Measurements from ENCODE around the gene SLC18A2.
"Not testable (repeated sequence)": the region's sequence is repeated elsewhere in the genome, so short reads cannot be mapped to it uniquely, and the experiment has no call there.

Gene SLC18A2

DNA sequence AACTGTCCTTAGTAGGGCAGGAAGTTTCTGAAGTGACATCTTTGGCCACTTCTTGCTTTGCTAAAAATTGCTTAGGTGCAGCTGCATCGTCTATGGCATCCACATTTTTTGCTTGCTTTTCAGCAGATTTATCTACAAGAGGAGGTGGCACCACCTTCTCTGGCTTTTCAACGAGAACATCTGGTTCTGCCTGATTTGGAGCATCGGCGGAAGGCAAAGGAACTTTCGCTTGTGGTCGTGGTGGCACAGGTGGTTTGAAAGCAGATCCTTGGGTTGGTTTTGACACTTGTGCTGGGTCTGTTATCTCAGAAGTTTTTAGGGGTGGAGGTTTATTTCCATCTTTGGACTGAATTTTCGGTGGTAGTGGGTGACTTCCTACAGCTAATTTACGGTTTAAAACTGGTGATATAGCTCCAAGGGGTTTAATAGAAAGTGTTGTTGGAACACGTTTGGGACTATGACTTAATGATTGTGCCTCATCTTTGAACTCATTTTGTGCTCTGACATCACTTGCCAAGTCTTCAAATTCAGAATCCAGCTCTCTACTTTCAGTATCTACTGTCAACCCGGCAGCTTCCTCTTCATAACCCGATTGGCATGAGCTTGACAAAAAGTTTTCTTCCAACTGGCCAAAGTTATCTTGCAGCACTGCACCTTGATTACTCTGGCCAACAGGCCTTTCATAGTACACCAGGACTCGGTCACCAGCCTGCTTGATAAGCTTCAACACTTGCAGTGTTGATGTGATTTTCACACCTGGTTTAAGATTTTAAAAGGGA is 44.0 kb downstream of the SLC18A2 start:
- ATAC-seq (replicated peaks) (no peak), DNase-seq (no peak)
- no peak overlapping the region for H3K27ac Mint-ChIP-seq
- H3K4me3 Mint-ChIP-seq = no peak overlapping the region
- no peaks in the 10 kb centered on the region for H3K27me3 Mint-ChIP-seq
- peaks cover 28% of the 10 kb centered on the region for H3K36me3 Mint-ChIP-seq (ENCODE audit: insufficient read depth)
- H3K4me1 Mint-ChIP-seq (ENCODE audit: low read depth in 2 of 2) = no peaks in the 10 kb centered on the region
- H3K9me3 Mint-ChIP-seq = no peaks in the 10 kb centered on the region

DNA sequence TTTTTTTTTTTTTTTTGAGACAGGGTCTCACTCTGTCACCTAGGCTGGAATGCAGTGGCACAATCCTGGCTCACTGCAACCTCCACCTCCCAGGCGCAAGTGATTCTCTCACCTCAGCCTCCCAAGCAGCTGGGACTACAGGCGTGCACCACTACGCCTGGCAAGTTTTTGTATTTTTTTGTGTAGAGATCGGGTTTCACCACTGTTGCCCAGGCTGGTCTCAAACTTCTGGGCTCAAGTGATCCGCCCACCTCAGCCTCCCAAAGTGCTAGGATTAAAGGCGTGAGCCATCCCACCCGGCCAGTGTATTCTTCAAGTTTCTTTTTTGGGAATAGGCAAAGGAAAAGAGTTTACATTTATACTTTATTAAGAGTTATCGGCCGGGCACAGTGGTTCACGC is 50.0 kb downstream of the SLC18A2 start:
- not testable (repeated sequence) for H3K27ac Mint-ChIP-seq; H3K27me3 Mint-ChIP-seq; H3K9me3 Mint-ChIP-seq; H3K4me3 Mint-ChIP-seq; DNase-seq; ATAC-seq (replicated peaks)
- Mint-ChIP-seq H3K36me3 (ENCODE audit: insufficient read depth) (peaks cover 12% of the 10 kb centered on the region), H3K4me1 (ENCODE audit: low read depth in 2 of 2) (peaks cover 8 to 13% of the 10 kb centered on the region in 2 donors)

DNA sequence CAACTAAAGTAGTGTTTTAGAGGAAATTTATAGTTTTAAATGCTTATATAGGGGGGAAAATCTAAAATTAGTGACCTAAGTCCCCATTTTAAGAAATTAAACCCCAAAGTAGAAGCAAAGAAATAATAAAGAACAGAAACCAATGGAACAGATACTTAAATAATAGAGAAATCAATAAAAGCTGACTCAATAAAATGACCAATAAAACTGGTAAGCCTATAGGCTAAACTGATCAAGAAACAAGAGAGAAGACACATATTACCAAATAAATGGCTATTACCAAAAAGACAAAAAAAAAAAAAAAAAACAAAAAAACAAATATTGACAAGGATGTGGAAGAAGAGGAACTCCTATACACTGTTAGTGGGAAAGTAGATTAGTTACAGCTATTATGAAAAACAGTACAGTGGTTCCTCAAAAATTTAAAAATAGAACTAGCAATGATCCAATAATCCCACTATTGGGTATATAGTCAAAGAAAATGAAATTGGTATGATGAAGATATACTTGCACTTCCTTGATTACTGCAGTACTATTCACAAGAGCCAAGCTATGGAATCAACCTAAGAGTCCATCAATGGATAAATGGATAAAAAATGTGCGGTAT is 53.2 kb downstream of the SLC18A2 start:
- Mint-ChIP-seq H3K4me3 (no peak overlapping the region), H3K9me3 (no peaks in the 10 kb centered on the region), H3K36me3 (ENCODE audit: insufficient read depth) (peaks cover 10% of the 10 kb centered on the region), H3K27me3 (no peaks in the 10 kb centered on the region), H3K27ac (no peak overlapping the region), H3K4me1 (ENCODE audit: low read depth in 2 of 2) (peaks cover 14 to 28% of the 10 kb centered on the region in 2 donors)
- DNase-seq (no peak), ATAC-seq (replicated peaks) (no peak)

DNA sequence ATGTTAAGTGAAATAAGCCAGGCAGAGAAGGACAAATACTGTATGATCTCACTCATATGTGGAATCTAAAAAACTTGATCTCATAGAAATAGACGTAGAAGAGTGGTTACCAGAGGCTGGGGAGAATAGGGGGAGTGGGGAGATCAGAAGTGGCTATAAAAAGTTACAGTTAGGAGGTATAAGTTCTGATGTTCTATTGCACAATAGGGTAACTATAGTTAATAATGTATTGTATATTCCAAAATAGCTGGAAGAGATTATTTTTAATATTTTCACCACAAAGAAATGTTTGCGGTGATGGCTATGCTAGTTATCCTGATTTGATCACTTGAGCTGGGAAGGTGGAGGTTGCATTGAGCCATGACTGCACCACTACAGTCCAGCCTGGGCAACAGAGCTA is 53.8 kb downstream of the SLC18A2 start:
- DNase-seq (no peak), ATAC-seq (replicated peaks) (no peak)
- H3K27me3 Mint-ChIP-seq = no peaks in the 10 kb centered on the region
- no peak overlapping the region for H3K4me3 Mint-ChIP-seq
- H3K36me3 Mint-ChIP-seq (ENCODE audit: insufficient read depth) = peaks cover 6% of the 10 kb centered on the region
- H3K27ac Mint-ChIP-seq = no peak overlapping the region
- peaks cover 14 to 28% of the 10 kb centered on the region in 2 donors for H3K4me1 Mint-ChIP-seq (ENCODE audit: low read depth in 2 of 2)
- H3K9me3 Mint-ChIP-seq = no peaks in the 10 kb centered on the region

DNA sequence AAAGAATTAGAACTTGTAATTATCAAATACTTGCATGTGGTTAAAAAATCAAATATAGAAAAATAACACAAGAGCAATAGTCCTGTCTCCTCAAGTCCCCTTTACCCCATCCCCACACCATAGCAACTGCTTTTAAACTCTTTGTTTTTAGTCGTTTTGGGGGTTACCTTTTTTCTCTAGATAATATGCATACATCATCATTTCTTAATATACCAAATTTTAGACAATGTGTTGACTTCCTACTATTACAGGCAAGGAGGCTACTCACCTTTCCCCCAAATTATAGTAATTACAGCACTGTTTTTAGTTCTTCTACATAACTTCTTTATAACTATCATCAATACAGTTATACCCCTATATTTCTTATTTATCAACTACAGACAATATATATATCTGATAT is 57.3 kb downstream of the SLC18A2 start:
- peak overlapping the region in 1 of 2 donors; percentile 19 for H3K4me3 Mint-ChIP-seq
- no peaks in the 10 kb centered on the region for H3K27me3 Mint-ChIP-seq
- H3K4me1 Mint-ChIP-seq (ENCODE audit: low read depth in 2 of 2) = peaks cover 18 to 38% of the 10 kb centered on the region in 2 donors
- DNase-seq (no peak), ATAC-seq (replicated peaks) (no peak)
- H3K9me3 Mint-ChIP-seq = no peaks in the 10 kb centered on the region
- H3K27ac Mint-ChIP-seq = peak overlapping the region in 1 of 2 donors; percentile 26
- peaks cover 15% of the 10 kb centered on the region for H3K36me3 Mint-ChIP-seq (ENCODE audit: insufficient read depth)

DNA sequence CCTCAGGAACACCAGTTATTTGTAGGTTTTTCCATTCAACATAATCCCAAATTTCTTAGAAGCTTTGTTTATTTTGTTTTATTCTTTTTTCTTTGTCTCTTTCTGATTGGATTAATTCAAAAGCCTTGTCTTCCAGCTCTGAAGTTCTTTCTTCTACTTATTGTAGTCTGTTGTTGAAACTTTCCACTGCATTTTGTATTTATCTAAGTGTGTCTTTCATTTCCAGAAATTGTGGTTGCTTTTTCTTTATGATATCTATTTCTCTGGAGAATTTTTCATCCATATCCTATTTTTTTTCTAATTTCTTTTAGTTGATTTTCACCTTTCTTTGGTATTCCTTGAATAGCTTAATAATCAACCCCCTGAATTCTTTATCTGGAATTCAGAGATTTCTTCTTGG is 58.5 kb downstream of the SLC18A2 start:
- Mint-ChIP-seq H3K27me3 (no peaks in the 10 kb centered on the region), H3K36me3 (ENCODE audit: insufficient read depth) (peaks cover 19% of the 10 kb centered on the region), H3K4me1 (ENCODE audit: low read depth in 2 of 2) (peaks cover 15 to 28% of the 10 kb centered on the region in 2 donors)

DNA sequence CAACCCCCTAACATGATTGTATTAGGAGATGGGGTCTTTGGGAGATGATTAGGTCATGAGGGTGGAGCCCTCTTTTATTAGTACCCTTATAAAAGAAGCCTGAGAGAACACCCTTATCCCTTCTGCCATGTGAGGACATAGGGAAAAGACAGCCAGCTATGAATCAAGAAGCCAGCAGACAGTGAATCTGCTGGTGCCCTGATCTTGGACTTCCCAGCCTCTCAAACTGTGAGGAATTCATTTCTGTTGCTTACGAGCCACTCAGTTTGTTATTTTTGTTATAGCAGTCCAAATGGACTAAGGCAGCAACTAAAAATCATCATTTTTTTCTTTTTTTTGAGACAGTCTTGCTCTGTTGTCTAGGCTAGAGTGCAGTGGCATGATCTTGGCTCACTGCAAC is 59.8 kb downstream of the SLC18A2 start:
- H3K9me3 Mint-ChIP-seq = no peaks in the 10 kb centered on the region
- H3K27me3 Mint-ChIP-seq = no peaks in the 10 kb centered on the region
- no peak for DNase-seq
- H3K36me3 Mint-ChIP-seq (ENCODE audit: insufficient read depth) = peaks cover 22% of the 10 kb centered on the region
- peaks cover 12 to 24% of the 10 kb centered on the region in 2 donors for H3K4me1 Mint-ChIP-seq (ENCODE audit: low read depth in 2 of 2)
- ATAC-seq (replicated peaks) = no peak
- H3K27ac Mint-ChIP-seq = no peak overlapping the region
- no peak overlapping the region for H3K4me3 Mint-ChIP-seq

More for the DNA sequence above, 58.5 kb downstream of the SLC18A2 start:
- ATAC-seq (replicated peaks) = no peak
- Mint-ChIP-seq H3K9me3 (no peaks in the 10 kb centered on the region), H3K27ac (no peak overlapping the region), H3K4me3 (no peak overlapping the region)
- DNase-seq = no peak

DNA sequence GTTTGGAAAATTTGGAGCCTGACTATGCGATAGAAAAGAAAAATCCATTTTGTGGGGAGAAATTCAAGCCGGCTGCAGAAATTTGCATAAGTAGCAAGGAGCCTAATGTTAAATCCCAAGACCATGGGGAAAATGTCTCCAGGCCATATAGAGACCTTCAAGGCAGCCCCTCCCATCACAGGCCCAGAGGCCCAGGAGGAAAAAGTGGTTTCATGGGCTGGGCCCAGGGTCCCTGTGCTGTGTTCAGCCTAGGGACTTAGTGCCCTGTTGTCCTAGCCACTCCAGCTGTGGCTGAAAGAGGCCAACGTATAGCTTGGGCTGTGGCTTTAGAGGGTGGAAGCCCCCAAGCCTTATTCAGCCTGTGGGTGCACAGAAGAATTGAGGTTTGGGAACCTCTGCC is 62.5 kb downstream of the SLC18A2 start:
- Mint-ChIP-seq H3K4me1 (ENCODE audit: low read depth in 2 of 2) (peaks cover 7 to 27% of the 10 kb centered on the region in 2 donors), H3K36me3 (ENCODE audit: insufficient read depth) (peaks cover 26% of the 10 kb centered on the region)
- not testable (repeated sequence) for H3K9me3 Mint-ChIP-seq

DNA sequence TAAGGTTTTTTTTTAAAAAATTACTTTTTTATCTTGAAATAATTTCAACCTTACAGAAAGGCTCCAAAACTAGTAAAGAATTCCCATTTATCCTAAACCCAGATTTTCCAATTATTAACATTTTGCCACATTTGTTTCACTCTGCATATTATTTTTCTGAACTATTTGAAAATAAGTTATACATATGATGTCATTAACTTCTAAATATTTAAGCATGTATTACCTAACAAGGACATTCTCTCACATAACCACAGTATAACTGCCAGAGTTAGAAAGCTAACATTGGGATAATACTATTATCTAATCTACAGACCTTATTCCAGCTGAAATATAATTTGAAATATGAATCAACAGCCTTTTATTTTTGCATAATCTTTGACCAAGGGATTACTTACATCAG is 65.8 kb downstream of the SLC18A2 start:
- Mint-ChIP-seq H3K9me3 (no peaks in the 10 kb centered on the region), H3K36me3 (ENCODE audit: insufficient read depth) (peaks cover 11% of the 10 kb centered on the region), H3K27me3 (no peaks in the 10 kb centered on the region), H3K4me1 (ENCODE audit: low read depth in 2 of 2) (peaks cover 12 to 31% of the 10 kb centered on the region in 2 donors), H3K27ac (no peak overlapping the region), H3K4me3 (no peak overlapping the region)
- DNase-seq = no peak
- no peak for ATAC-seq (replicated peaks)

More for the DNA sequence above, 62.5 kb downstream of the SLC18A2 start:
- not testable (repeated sequence) for ATAC-seq (replicated peaks); H3K4me3 Mint-ChIP-seq; H3K27ac Mint-ChIP-seq; H3K27me3 Mint-ChIP-seq; DNase-seq

DNA sequence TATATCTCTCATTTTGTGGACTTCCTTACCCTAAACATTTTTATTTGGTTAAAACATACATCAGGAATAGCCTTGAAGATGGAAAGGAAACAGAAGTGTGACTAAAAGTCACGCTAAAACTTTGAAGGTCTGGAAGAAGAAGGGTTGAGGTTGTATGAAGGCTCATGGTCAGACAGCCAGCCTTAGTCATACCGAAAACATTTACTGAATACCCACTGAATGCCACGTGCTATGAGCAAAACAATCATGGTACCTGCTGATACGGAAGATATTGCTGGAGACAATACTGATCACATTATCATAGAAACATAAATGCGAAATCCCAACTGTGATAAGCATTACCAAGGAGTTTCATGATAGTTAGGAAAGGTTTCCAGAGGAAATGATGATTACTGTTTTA is 70.3 kb downstream of the SLC18A2 start:
- no peak for DNase-seq
- Mint-ChIP-seq H3K9me3 (no peaks in the 10 kb centered on the region), H3K36me3 (ENCODE audit: insufficient read depth) (peaks cover 16% of the 10 kb centered on the region), H3K4me1 (ENCODE audit: low read depth in 2 of 2) (peaks cover 11 to 27% of the 10 kb centered on the region in 2 donors), H3K27ac (no peak overlapping the region), H3K27me3 (no peaks in the 10 kb centered on the region), H3K4me3 (no peak overlapping the region)
- ATAC-seq (replicated peaks) = no peak

DNA sequence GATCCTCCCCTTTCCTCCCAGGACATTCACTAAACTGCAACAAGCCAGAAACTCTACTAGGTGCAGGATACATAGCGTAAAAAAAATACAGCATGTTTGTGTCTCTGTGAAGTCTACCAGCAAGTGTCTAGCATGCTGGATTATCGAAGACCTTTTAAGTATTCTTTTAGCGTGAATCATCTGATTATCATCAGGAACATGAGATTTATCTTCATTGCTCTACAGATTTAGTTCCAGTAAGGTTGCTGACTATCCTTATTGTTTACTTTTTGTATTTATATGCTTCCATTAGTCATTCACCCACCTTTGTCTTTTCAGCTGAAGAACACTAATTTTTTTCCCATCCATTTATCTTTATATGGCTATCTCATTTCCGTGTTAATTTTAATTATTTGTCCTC is 71.5 kb downstream of the SLC18A2 start:
- H3K4me1 Mint-ChIP-seq (ENCODE audit: low read depth in 2 of 2) = peaks cover 11 to 23% of the 10 kb centered on the region in 2 donors
- H3K27me3 Mint-ChIP-seq = no peaks in the 10 kb centered on the region
- no peak overlapping the region for H3K27ac Mint-ChIP-seq
- H3K36me3 Mint-ChIP-seq (ENCODE audit: insufficient read depth) = peaks cover 19% of the 10 kb centered on the region
- no peaks in the 10 kb centered on the region for H3K9me3 Mint-ChIP-seq
- no peak overlapping the region for H3K4me3 Mint-ChIP-seq
- ATAC-seq (replicated peaks) = no peak
- no peak for DNase-seq

DNA sequence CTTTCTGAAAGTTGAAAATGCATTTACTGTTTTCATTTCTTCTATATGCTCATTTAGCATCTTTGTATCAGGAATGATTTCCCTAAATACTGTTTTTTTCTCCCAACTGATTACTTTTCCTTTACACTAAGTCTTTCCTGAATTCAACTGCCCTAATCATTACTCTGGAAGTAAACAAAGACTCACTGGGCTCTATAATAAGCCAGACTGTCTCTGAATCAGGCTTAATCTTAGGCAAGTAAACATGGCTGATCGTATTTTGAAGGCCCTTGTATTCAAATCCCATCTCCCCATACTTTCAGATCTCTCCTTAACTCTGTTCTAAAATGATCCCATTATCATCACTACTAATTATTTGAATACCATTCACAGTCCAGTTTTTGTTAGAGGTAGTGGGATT is 72.7 kb downstream of the SLC18A2 start:
- H3K4me3 Mint-ChIP-seq = no peak overlapping the region
- H3K36me3 Mint-ChIP-seq (ENCODE audit: insufficient read depth) = peaks cover 16% of the 10 kb centered on the region
- H3K27ac Mint-ChIP-seq = no peak overlapping the region
- DNase-seq = no peak
- ATAC-seq (replicated peaks) = no peak
- H3K9me3 Mint-ChIP-seq = no peaks in the 10 kb centered on the region
- peaks cover 11 to 17% of the 10 kb centered on the region in 2 donors for H3K4me1 Mint-ChIP-seq (ENCODE audit: low read depth in 2 of 2)
- H3K27me3 Mint-ChIP-seq = no peaks in the 10 kb centered on the region

DNA sequence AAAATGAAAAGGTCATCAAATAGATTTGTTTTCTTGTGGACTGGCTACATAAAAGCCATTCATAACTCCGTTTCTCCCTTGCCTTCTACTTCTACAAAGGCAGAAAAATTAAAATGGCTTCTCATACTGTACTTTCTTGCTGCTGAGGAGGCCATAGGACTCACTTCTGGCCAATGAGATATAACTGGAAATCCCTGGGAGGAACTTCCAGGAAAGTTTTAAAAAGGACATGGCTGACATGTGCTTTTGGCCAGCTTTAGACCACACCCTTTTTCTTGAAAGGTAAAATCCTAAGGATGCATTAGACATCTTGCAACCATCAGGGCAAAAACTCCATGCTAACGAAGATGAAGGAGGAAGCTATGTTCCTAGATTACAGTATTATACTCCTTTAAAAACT is 75.8 kb downstream of the SLC18A2 start:
- Mint-ChIP-seq H3K9me3 (no peaks in the 10 kb centered on the region), H3K4me3 (no peak overlapping the region), H3K27me3 (no peaks in the 10 kb centered on the region), H3K36me3 (ENCODE audit: insufficient read depth) (peaks cover 16% of the 10 kb centered on the region), H3K4me1 (ENCODE audit: low read depth in 2 of 2) (peaks cover 4 to 15% of the 10 kb centered on the region in 2 donors), H3K27ac (no peak overlapping the region)
- ATAC-seq (replicated peaks) (no peak), DNase-seq (no peak)

DNA sequence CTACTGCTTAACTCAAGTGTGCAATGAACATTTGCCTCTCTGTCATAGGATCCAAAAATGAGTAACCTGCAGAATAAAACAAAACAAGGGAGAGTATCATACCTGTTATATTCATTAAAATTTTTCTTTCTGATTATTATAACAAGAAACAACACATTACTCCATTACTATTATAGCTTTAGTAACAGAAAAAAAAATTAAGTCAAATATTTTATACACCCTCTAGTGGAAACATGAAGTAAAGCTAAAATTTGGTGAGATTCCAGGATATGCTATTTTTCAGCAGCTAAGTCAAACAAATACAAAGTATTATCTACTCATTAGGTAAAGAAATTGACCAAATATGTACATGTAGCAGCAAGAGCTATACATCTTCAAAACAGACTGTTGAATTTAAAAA is 78.0 kb downstream of the SLC18A2 start:
- no peak for ATAC-seq (replicated peaks)
- no peak for DNase-seq
- H3K36me3 Mint-ChIP-seq (ENCODE audit: insufficient read depth) = peaks cover 16% of the 10 kb centered on the region
- H3K27ac Mint-ChIP-seq = no peak overlapping the region
- H3K4me1 Mint-ChIP-seq (ENCODE audit: low read depth in 2 of 2) = peaks cover 4 to 27% of the 10 kb centered on the region in 2 donors
- no peaks in the 10 kb centered on the region for H3K27me3 Mint-ChIP-seq
- no peaks in the 10 kb centered on the region for H3K9me3 Mint-ChIP-seq
- no peak overlapping the region for H3K4me3 Mint-ChIP-seq
